HG02642 (cell line): ENCODE measurements around the gene MUC4.
"Not testable (repeated sequence)": the region's sequence is repeated elsewhere in the genome, so short reads cannot be mapped to it uniquely, and the experiment has no call there.

ENCODE experiments used
- ATAC-seq: cut with Tn5 transposase; IDR thresholded peaks from one replicate; pipeline ENCODE4 v1.9.1; 2021; ENCODE audit warnings: mild to moderate bottlenecking; ENCODE audit not compliant: unreplicated experiment, poor library complexity

MUC4 gene

DNA sequence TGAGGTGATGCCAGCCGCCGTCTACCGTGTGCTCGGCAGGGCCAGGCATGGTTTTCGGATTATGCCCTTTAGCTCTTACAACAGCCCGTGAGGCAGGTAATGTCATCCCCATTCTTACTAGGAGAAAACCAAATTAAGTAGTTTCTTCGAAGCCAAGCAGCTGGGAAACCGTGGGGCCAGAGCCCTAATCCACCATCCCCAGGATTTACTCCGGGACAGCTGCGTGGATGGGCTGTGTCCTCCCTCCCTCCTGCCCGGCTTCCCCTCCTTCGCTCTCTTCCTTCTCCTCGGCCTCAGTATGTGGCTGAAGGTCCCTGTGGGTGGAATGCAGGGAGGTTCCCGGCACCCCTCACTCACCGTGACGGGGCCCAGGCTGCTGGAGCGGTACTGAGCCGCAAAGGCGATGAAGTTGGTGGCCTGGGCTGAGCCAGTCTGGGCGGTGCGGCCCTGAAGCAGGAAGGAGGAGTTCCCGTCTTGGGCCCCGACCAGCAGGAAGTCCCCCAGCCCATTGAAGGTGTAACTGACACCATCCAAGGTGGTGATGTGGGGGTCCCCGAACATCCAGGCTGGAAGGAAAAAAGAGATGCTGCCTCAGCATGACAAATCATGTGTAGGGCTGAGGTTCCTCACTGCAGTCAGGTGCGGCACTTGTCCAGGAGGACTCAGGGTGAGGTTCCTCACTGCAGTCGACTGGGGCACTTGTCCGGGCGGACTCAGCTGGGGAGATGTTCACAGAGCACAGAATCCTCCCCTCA, 48.5 kb downstream of the MUC4 start:
- ATAC-seq = no peak

DNA sequence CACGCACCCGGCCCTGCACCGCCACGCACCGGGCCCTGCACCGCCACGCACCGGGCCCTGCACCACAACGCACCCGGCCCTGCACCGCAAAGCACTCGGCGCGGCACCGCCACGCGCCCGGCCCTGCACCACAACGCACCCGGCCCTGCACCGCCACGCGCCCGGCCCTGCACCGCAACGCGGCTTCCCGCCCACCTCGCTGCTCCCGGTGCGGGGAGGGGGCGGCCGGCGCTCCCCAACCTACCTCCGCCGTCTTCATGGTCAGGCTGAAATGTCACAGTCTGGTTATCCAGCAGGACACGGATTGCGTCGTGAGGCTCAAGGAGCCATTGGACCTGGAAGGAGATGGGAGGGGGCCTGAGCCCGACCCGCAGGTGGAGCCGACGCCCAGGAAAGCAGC, 49.1 kb downstream of the MUC4 start:
- no peak for ATAC-seq

DNA sequence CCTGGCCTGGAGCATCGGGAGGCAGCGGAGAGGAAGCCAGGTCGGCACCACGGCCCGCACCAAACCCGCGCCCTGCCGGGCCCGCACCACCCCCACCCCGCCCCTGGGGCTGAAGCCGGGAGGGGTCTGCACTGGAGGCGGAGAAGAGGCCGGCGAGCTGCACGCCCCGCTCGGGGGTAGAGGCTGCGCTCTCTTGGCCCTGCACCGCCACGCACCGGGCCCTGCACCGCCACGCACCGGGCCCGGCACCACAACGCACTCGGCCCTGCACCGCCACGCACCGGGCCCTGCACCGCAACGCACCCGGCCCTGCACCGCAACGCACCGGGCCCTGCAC, 49.5 kb downstream of the MUC4 start:
- no peak for ATAC-seq

GRCh38 chr3:195761567-195762248, 50.0 kb downstream of the MUC4 start:
- no peak for ATAC-seq

DNA sequence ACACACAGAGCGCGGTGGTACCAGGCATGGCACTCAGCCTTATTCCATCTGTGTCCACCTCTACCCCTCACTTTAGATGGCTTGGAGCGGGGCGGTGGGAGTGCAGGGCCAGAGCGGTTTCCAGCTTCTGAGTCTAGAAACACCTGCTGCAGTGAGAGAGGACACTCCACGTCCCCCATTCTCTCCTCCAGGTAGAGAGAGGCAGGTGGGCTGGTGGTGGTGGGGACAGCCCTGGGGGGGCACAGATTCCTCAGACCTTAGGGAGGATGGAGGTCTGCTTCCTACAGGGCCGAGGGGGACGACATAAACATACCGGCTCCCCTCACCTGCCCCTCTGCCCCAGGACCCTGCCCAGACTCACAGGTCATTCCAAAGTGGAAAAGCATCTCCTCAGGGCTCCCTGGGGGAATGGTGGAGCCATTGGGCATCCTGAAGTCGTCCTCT, 50.6 kb downstream of the MUC4 start:
- no peak for ATAC-seq

DNA sequence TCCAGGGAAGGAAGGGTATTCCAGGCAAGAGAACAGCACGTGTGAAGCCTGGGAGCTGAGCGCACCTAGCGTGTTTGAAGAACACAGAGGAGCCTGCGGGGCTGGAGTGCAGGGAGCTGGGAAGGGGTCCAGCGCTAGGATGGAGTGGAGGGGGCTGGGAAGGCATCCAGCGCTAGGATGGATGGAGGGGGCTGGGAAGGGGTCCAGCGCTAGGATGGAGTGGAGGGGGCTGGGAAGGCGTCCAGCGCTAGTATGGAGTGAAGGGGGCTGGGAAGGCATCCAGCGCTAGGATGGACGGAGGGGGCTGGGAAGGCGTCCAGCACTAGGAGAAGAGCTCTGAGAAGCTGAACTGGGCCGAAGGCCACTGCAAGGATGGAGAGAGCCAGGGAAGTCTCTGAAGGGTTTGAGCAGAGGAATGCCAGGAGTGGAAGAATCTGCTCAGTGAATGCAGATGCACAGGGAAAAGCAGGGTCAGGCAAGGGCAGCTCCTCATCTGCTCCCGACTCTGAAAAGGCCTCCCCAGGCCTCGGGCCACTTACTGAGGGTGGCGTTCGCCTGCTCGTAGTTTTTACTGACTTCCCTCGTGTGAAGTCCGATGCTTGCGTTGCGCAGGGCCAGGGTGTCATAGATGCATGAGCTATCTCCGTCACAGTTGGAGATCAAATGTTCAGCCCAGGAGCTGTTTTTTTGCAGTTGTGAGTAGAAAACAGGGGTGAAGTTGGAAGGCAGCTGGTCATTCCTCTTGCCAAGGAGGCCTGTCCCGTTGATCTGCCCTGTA, 51.2 kb downstream of the MUC4 start:
- ATAC-seq = no peak

- no peak for ATAC-seq
Observed at GRCh38 chr3:195758721-195759353, 52.9 kb downstream of the MUC4 start.

DNA sequence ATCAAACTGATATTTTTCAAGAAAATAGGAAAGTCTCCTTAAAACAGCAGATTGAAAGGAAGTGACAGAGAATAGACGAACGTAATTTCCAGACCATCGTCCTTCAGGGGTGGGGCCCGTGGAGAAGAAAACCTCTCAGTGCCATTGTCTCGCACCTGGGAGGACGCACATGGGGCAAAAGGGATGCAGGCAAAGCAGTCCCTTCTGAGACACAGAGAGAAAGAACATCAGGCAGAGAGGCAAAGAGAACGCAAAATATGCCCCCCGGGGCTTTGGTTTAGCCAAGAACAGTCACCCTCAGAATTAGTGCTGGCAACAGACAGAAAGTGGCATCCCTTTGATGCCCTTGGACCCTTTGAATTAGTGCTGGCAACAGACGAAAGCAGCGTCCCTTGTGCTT, 53.9 kb downstream of the MUC4 start:
- no peak for ATAC-seq

DNA sequence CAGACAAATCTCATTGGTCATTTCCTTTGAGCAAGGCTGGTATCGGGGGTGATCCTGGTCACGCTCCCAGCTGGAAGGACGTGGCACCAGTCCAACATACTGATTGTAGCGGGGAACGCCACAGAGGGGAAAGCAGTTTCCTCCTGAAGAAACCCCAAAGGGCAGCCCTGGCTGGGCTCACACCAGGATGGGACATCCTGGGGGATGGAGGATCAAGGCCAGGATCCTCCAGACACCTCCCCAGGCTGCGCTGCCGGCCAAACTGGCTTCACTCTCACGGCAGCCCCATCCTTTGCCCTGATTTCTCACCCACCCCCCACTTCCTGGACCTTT, 54.3 kb downstream of the MUC4 start:
- ATAC-seq = no peak

DNA sequence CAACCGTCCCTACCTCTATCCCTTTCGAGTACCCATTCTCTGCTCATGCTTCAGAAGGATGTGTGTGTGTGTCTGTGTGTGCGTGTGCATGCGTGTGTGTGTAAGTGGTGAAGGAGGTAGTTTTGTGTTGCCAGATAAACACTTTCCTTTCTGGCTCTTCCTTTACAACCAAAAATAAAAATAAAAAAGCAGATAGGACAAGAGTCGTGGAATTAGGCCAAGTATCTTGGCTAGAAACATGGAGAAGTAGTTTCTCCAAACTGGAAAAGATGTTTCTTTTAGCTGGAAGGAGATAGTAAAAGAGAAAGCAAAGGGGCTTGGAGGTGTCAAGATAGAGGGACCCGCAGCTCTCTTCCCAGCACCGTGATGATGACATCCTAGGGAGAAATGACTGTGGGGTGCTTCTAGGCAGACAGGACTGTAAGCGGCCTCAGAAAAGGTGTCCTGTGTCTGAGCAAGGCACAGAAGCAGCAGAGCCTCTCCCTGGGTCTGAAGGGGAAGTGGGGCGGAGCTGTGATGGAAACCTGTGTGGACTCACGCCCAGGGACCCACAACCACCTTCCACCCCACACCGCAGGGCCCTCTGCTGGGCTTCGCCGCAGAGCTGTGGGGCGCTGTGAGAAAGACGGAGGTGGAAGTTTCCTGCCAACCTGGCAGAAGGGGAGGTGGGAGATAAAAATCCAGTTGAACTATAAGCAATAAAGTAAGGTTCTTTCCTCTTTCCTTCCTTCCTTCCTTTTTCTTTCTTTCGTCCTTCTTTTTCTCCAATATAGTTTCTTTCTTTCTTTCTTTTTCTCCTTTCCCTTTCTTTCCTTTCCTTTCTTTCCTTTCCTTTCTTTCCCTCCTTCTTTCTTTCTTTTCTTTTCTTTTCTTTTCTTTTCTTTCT, 55.7 kb downstream of the MUC4 start:
- no peak for ATAC-seq

GRCh38 chr3:195755391-195755790, 56.3 kb downstream of the MUC4 start:
- no peak for ATAC-seq

GRCh38 chr3:195754906-195755305, 56.8 kb downstream of the MUC4 start:
- ATAC-seq = no peak

DNA sequence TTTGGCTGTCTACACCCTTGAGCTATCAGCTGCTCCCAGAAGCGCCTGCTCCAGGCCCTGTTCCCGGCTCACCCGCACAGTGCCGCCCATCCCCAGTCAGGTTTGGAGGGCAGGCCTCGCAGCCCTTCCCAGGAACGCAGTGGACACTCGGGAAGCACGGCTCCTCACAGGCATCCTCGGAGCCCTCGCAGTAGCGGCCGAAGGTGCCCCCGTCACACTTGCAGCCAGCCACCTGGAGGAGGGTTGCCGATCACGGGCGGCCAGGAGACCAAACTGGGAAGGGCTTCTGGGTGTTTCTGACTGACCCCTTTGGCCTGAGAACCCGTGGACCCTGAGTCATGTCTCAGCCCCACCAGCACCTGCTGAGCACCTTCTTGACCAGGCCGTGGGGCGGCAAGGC, 57.6 kb downstream of the MUC4 start:
- no peak for ATAC-seq

DNA sequence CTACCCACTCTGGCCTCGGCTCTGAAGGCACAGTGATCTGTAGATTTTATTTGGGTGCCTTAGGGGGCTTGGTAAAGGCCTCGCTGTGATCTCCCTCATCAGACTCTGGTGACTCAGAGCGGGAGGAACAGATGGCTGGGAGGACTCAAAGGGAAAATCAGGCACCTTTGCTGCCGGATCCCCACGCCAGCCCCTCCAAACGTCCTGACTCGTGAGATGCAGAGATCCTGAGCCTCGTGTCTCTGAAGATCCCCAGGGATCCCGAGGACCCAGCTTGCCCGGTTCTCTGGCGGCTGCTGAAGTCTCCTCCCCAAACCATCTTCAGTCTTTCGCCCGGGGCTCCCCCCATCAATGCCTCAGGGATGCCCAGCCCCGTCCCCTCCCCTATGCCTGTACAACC, 58.1 kb downstream of the MUC4 start:
- no peak for ATAC-seq

- no peak for ATAC-seq
Observed at GRCh38 chr3:195752546-195753331, 59.0 kb downstream of the MUC4 start.

- no peak for ATAC-seq
Observed at GRCh38 chr3:195752066-195752465, 59.7 kb downstream of the MUC4 start.

- ATAC-seq = no peak
Observed at GRCh38 chr3:195751560-195751959, 60.2 kb downstream of the MUC4 start.

GRCh38 chr3:195750797-195751520, 60.8 kb downstream of the MUC4 start:
- no peak for ATAC-seq

DNA sequence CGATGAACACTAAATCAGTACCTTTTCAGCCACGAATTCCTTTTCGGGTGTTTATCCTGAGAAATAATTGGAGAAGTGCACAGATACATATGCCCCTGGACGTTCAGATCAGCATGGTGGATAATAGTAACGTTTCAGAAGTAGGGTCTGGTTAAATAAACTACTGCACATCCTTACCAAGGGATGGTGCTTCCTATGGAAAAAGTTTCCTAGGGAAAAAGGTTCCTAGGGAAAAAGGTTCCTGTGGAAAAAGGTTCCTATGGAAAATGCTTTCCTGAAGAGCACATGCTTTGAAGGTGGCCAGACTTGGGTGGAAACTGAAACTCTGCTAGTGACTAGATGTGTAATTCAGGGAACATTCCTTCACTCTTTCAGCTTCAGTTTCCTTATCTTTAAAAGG, 62.6 kb downstream of the MUC4 start:
- ATAC-seq = not testable (repeated sequence)
